Liver (tissue), 3 donors: ENCODE measurements around the gene EFR3B.

Source experiments
- ATF3 ChIP-seq: IDR thresholded peaks from 2 replicates; pipeline ENCODE4 v1.6.1; 2016; ENCODE audit warnings: antibody characterized with exemption
- CTCF ChIP-seq: fragments of 150-350 bp; IDR thresholded peaks from 2 replicates; pipeline ENCODE4 v1.5.1; 2017; ENCODE audit warnings: improper control_type of control experiment, low read depth, low read length; ENCODE audit not compliant: missing input control
- GABPA ChIP-seq, 2 donors: IDR thresholded peaks in 1 of 2; conservative IDR thresholded peaks in 1 of 2; 2 replicates each; pipeline ENCODE4 v1.6.1; 2016; ENCODE audit warnings: antibody characterized with exemption in 2 of 2, mild to moderate bottlenecking in 1 of 2, moderate library complexity in 1 of 2
- JUND ChIP-seq, 2 donors: IDR thresholded peaks; 2 replicates each; pipeline ENCODE4 v1.6.1; 2016; ENCODE audit warnings: antibody characterized with exemption in 2 of 2
- MAX ChIP-seq: IDR thresholded peaks from 2 replicates; pipeline ENCODE4 v1.6.1; 2016; ENCODE audit warnings: antibody characterized with exemption
- RAD21 ChIP-seq, 2 donors: IDR thresholded peaks; 2 replicates each; pipeline ENCODE4 v1.6.1; 2016; ENCODE audit warnings: antibody characterized with exemption in 2 of 2, mild to moderate bottlenecking in 2 of 2
- REST ChIP-seq: IDR thresholded peaks from 2 replicates; pipeline ENCODE4 v1.6.1; 2016; ENCODE audit warnings: antibody characterized with exemption, mild to moderate bottlenecking
- TAF1 ChIP-seq: conservative IDR thresholded peaks from 2 replicates; pipeline ENCODE4 v1.6.1; 2016; ENCODE audit warnings: antibody characterized with exemption, mild to moderate bottlenecking
- YY1 ChIP-seq: IDR thresholded peaks from 2 replicates; pipeline ENCODE4 v1.6.1; 2016; ENCODE audit warnings: antibody characterized with exemption, mild to moderate bottlenecking
- ZBTB33 ChIP-seq: IDR thresholded peaks from 2 replicates; pipeline ENCODE4 v1.6.1; 2016; ENCODE audit warnings: antibody characterized with exemption
- donor health status: healthy.
- donor health status: healthy.

GRCh38 chr2:25089605-25090315, 47.9 kb downstream of the EFR3B start:
- TF ChIP-seq ZBTB33 (no peak), CTCF (no peak), ATF3 (no peak), RAD21 (IDR thresholded peaks at IDR 0.05) (no peak), TAF1 (no peak), JUND (IDR thresholded peaks at IDR 0.05) (no peak), YY1 (no peak), REST (no peak), MAX (no peak), GABPA (IDR thresholded peaks at IDR 0.05 in 1 of 2, conservative IDR thresholded peaks at IDR 0.05 in 1 of 2) (no peak)
